MM.1S (cell line): Measurements from ENCODE around the gene EML1.

Experiments
- DNase-seq: peaks from one replicate; pipeline ENCODE4 v3.0.0-alpha.2; 2015
- H2AFZ ChIP-seq: fragments of 300-600 bp; sonication (generic); 2 replicates; pipeline ENCODE4 v1.6.0; 2016; ENCODE audit warnings: antibody characterized with exemption, low read length
- H3F3A ChIP-seq: fragments of 300-600 bp; sonication (generic); 2 replicates; pipeline ENCODE4 v1.6.1; 2016; ENCODE audit warnings: mild to moderate bottlenecking, antibody characterized with exemption, low read length, moderate library complexity, mixed read lengths; ENCODE audit not compliant: insufficient read depth
- H3K27ac ChIP-seq: fragments of 300-600 bp; sonication (generic); 2 replicates; pipeline ENCODE4 v1.5.1; 2016; ENCODE audit warnings: mild to moderate bottlenecking, low read length
- H3K27me3 ChIP-seq: fragments of 300-600 bp; sonication (generic); replicated peaks from 2 replicates; pipeline ENCODE4 v1.6.0; 2016; ENCODE audit warnings: low read length; ENCODE audit not compliant: insufficient read depth
- H3K36me3 ChIP-seq: fragments of 300-600 bp; sonication (generic); replicated peaks from 2 replicates; pipeline ENCODE4 v1.6.1; 2016; ENCODE audit warnings: mild to moderate bottlenecking, low read length, mixed read lengths; ENCODE audit not compliant: insufficient read depth
- H3K4me1 ChIP-seq: fragments of 300-600 bp; sonication (generic); 2 replicates; pipeline ENCODE4 v1.6.1; 2016; ENCODE audit warnings: low read length, mixed read lengths
- H3K4me2 ChIP-seq: fragments of 300-600 bp; sonication (generic); 2 replicates; pipeline ENCODE4 v1.6.0; 2016; ENCODE audit warnings: low read depth, low read length
- H3K4me3 ChIP-seq: fragments of 300-600 bp; sonication (generic); 2 replicates; pipeline ENCODE4 v1.5.1; 2016; ENCODE audit warnings: low read length, mixed read lengths
- H3K79me2 ChIP-seq: fragments of 300-600 bp; sonication (generic); 2 replicates; pipeline ENCODE4 v1.6.1; 2016; ENCODE audit warnings: mixed run types, low read length, mixed read lengths
- H3K9ac ChIP-seq: fragments of 300-600 bp; sonication (generic); 2 replicates; pipeline ENCODE4 v1.6.1; 2016; ENCODE audit warnings: low read length, mixed read lengths
- H3K9me2 ChIP-seq: fragments of 300-600 bp; sonication (generic); replicated peaks from 2 replicates; pipeline ENCODE4 v1.6.1; 2016; ENCODE audit warnings: mild to moderate bottlenecking, low read length, mixed read lengths; ENCODE audit not compliant: insufficient read depth
- H3K9me3 ChIP-seq: fragments of 300-600 bp; sonication (generic); replicated peaks from 2 replicates; pipeline ENCODE4 v1.6.1; 2016; ENCODE audit warnings: mild to moderate bottlenecking, low read length, mixed read lengths; ENCODE audit not compliant: insufficient read depth
- H4K20me1 ChIP-seq: fragments of 300-600 bp; sonication (generic); 2 replicates; pipeline ENCODE4 v1.6.1; 2016; ENCODE audit warnings: mild to moderate bottlenecking, low read length, moderate library complexity, mixed read lengths; ENCODE audit not compliant: insufficient read depth
- CTCF ChIP-seq: fragments of 300-600 bp; sonication (generic); IDR thresholded peaks from 2 replicates; pipeline ENCODE4 v1.5.1; 2016; ENCODE audit warnings: antibody characterized with exemption, low read length, mixed read lengths
- EZH2 ChIP-seq: fragments of 300-600 bp; sonication (generic); optimal IDR thresholded peaks from 2 replicates; pipeline ENCODE3; 2017; ENCODE audit warnings: low read depth, mild to moderate bottlenecking, antibody characterized with exemption, low read length, mixed read lengths
- EZH2phosphoT487 ChIP-seq: fragments of 300-600 bp; sonication (generic); IDR thresholded peaks from 2 replicates; pipeline ENCODE4 v1.6.1; 2018; ENCODE audit warnings: antibody characterized with exemption, low read length

EML1 gene

GRCh38 chr14:99928963-99929362 lies 135.8 kb downstream of the EML1 start:
- Histone ChIP-seq H3K27ac (no peak overlapping the region), H4K20me1 (no peaks in the 10 kb centered on the region), H3F3A (no peaks in the 10 kb centered on the region), H3K9me2 (no peaks in the 10 kb centered on the region), H2AFZ (no peak overlapping the region), H3K79me2 (no peaks in the 10 kb centered on the region), H3K9me3 (no peaks in the 10 kb centered on the region), H3K36me3 (no peaks in the 10 kb centered on the region), H3K4me3 (no peak overlapping the region), H3K9ac (no peak overlapping the region), H3K4me2 (no peak overlapping the region), H3K27me3 (no peaks in the 10 kb centered on the region), H3K4me1 (no peaks in the 10 kb centered on the region)
- DNase-seq = no peak
- TF ChIP-seq EZH2 (no peak), EZH2phosphoT487 (no peak), CTCF (no peak)

- Histone ChIP-seq H3K4me1 (no peaks in the 10 kb centered on the region), H4K20me1 (no peaks in the 10 kb centered on the region), H3F3A (no peaks in the 10 kb centered on the region), H2AFZ (no peak overlapping the region), H3K79me2 (no peaks in the 10 kb centered on the region), H3K27ac (no peak overlapping the region), H3K9me3 (no peaks in the 10 kb centered on the region), H3K27me3 (no peaks in the 10 kb centered on the region), H3K4me2 (no peak overlapping the region), H3K36me3 (no peaks in the 10 kb centered on the region), H3K9me2 (no peaks in the 10 kb centered on the region), H3K4me3 (no peak overlapping the region), H3K9ac (no peak overlapping the region)
- no peak for DNase-seq
- TF ChIP-seq EZH2 (no peak), CTCF (no peak), EZH2phosphoT487 (no peak)
Observed at GRCh38 chr14:99929601-99930000, 136.4 kb downstream of the EML1 start.

- no peaks in the 10 kb centered on the region for H4K20me1 ChIP-seq
- TF ChIP-seq EZH2phosphoT487 = no peak
- TF ChIP-seq CTCF = no peak
- no peak for TF ChIP-seq EZH2
- no peaks in the 10 kb centered on the region for H3K27me3 ChIP-seq
- H3K27ac ChIP-seq = no peak overlapping the region
- H2AFZ ChIP-seq = no peak overlapping the region
- no peaks in the 10 kb centered on the region for H3K36me3 ChIP-seq
- no peak overlapping the region for H3K9ac ChIP-seq
- no peaks in the 10 kb centered on the region for H3K79me2 ChIP-seq
- no peaks in the 10 kb centered on the region for H3K9me2 ChIP-seq
- no peak overlapping the region for H3K4me2 ChIP-seq
- H3K4me3 ChIP-seq = no peak overlapping the region
- no peaks in the 10 kb centered on the region for H3F3A ChIP-seq
- H3K4me1 ChIP-seq = no peaks in the 10 kb centered on the region
- DNase-seq = no peak
- H3K9me3 ChIP-seq = no peaks in the 10 kb centered on the region
Observed at GRCh38 chr14:99930420-99931274, 137.4 kb downstream of the EML1 start.
